GM12878 (cell line): ENCODE data around the gene PRKRA. TPM values are rescaled to one million over a fixed set of nuclear protein-coding genes. Genes with fewer than 3 reads are reported as not detected.
A peak's percentile ranks its signal among the peaks of the same experiment; 100 is the strongest.

ENCODE experiments used
- ASH2L ChIP-seq: fragments of 300-600, 200-600 bp; sonication (generic); IDR thresholded peaks from 2 replicates; pipeline ENCODE4 v1.6.1; 2017; ENCODE audit warnings: low read depth, mild to moderate bottlenecking, borderline replicate concordance
- CBFB ChIP-seq: IDR thresholded peaks from 2 replicates; pipeline ENCODE4 v1.6.1; 2016; ENCODE audit warnings: antibody characterized with exemption, low read depth
- E4F1 ChIP-seq: fragments of 450-650 bp; IDR thresholded peaks from 2 replicates; pipeline ENCODE4 v1.6.1; 2018; ENCODE audit warnings: borderline replicate concordance, mild to moderate bottlenecking; ENCODE audit not compliant: partially characterized antibody
- MLLT1 ChIP-seq: fragments of 450-650 bp; IDR thresholded peaks from 2 replicates; pipeline ENCODE4 v1.6.1; 2016; ENCODE audit warnings: mild to moderate bottlenecking
- NFYA ChIP-seq: IDR thresholded peaks from 2 replicates; pipeline ENCODE4 v1.6.1; 2011; ENCODE audit warnings: low read depth, mild to moderate bottlenecking, low read length, improper control_type of control experiment, borderline replicate concordance
- POLR2AphosphoS2 ChIP-seq: IDR thresholded peaks from 2 replicates; pipeline ENCODE4 v1.6.1; 2011; ENCODE audit warnings: low read depth, mild to moderate bottlenecking, low read length, improper control_type of control experiment, moderate library complexity
- SMAD1 ChIP-seq: fragments of 450-650 bp; IDR thresholded peaks from 2 replicates; pipeline ENCODE4 v1.6.1; 2018; ENCODE audit warnings: mild to moderate bottlenecking, low read depth; ENCODE audit not compliant: partially characterized antibody
- TCF12 ChIP-seq: IDR thresholded peaks from 2 replicates; pipeline ENCODE4 v1.6.1; 2011; ENCODE audit warnings: low read depth, mild to moderate bottlenecking, low read length
- polyA plus RNA-seq, 11 experiments: library from polyadenylated mRNA; depleted of rRNA in 4 of 11; unstranded in 6 of 11; stranded (reverse) in 5 of 11; fragments of >200 nt; fragmentation: Nextera tagmentation in 4 of 11; fragmentation: Illumina TruSeq in 1 of 11; extraction: Ambion mirVana in 4 of 11; extraction: Trizol in 1 of 11; gene quantifications; 1 replicate in 1 of 11; 2 replicates in 10 of 11; pipeline versions ENCODE4 v1.2.1 to v1.2.3, GENCODE V29; 2011 to 2016; ENCODE audit warnings: inconsistent platforms in 2 of 11, missing spikeins in 2 of 11, low read depth in 1 of 11
- total RNA-seq, 4 experiments: library from RNA; depleted of rRNA in 3 of 4; stranded (reverse); fragments of >200 nt in 3 of 4; fragmentation: Illumina TruSeq in 1 of 4; extraction: Trizol in 1 of 4; gene quantifications; 2 replicates each; pipeline versions ENCODE4 v1.2.1 to v1.2.3, GENCODE V29; 2013 to 2021

The PRKRA gene
- total and polyA plus RNA-seq, 10 of the 15 experiments (the other 5 are each of a cell fraction or from before 2014, with no cell fraction given) = 19.1 to 75.6 (median 51.7) TPM

DNA sequence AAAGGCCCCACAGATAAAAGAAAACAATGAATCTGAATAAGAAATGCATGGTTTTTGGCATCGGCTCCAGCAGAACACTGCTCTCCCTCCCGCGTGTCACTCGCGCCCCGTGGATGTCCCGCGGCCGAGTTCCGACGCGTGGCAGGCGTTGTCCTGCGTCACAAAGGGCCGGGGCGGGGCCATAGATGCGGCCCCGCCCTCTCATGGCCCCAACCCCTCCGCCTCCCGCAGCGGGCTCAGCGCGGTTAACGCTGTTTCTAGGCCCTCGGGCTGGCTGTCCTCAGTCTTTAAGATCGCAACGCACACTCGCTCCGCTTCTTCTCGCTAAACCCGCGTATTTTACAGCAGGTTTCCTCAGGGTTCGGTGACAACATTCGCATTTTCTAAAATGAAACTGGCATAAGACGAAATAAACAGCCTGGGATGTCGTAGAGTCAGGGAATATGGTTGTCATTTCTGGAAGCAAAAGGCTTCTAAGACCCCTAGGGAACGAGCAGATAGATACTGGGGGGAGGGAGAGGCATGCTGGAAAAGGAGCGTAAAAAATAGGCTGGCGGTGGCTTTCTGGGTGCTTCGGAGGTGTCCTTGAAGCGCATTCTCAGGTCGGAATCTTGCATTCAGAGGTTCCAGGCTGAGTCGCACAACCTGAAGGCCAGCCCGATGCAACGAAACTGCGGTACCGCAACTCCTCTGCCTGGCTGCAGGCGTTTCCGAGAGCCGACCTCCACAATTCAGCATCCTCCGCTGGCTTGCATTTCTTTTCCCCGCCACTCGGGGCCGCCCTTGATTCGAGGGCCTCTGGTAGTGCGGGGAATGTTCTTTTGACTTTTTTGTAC, 27.7 kb upstream of the PRKRA start, which contains the start of gene FKBP7 (continued):
- TF ChIP-seq MLLT1 (no peak; the same call in none of the 2 replicates), TCF12 (no peak), E4F1 (no peak), NFYA (no peak), POLR2AphosphoS2 (0 out of 2 replicates have a peak, but pooled peaks have one; percentile 46), ASH2L (peak; percentile 99), SMAD1 (no peak), CBFB (peak; percentile 8; the same call in 1 of the 2 replicates)
